Stomach (tissue), 4 donors: ENCODE measurements around the gene USP17L10.
"Not testable (repeated sequence)": the region's sequence is repeated elsewhere in the genome, so short reads cannot be mapped to it uniquely, and the experiment has no call there.

ENCODE experiments used
- CTCF ChIP-seq, 7 experiments: fragments of 450-650 bp in 4 of 7; fragments of 200-600 bp in 3 of 7; sonication (generic) in 3 of 7; IDR thresholded peaks; one replicate each; pipeline ENCODE4 v1.5.1; 2016 to 2019; ENCODE audit warnings: antibody characterized with exemption in 7 of 7, control low read depth in 2 of 7, mild to moderate bottlenecking in 1 of 7
- POLR2A ChIP-seq, 4 donors: fragments of 450-650 bp; IDR thresholded peaks; one replicate each; pipeline ENCODE4 v1.6.1; 2016; ENCODE audit warnings: antibody characterized with exemption in 4 of 4, control low read depth in 2 of 4, mild to moderate bottlenecking in 1 of 4, moderate library complexity in 1 of 4

DNA sequence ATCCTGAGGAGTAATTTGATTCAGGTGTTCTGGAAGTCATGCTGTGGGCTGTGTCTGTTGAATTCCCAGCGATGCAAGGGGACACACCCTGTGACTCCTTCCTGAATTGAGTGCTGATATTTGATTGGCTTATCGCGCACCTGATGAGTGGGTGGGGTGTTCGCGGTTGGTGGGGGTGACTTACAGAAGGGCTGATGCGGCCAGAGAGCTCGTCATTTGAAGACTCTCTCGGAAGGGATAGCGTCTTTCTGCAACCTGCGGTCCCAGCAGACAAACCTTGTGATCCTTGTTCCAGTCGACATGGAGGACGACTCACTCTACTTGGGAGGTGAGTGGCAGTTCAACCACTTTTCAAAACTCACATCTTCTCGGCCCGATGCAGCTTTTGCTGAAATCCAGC lies 33.1 kb downstream of the USP17L10 start, which contains the start of gene USP17L17:
- TF ChIP-seq POLR2A, CTCF (IDR thresholded peaks at IDR 0.05): not testable (repeated sequence)
